ENCODE data around the gene HNRNPF. TPM values are rescaled to one million over a fixed set of nuclear protein-coding genes. Genes with fewer than 3 reads are reported as not detected.
A peak's percentile ranks its signal among the peaks of the same experiment; 100 is the strongest.

HNRNPF gene
- total and polyA plus RNA-seq, 8 donors, result 26.5 to 103 (median 72.1) TPM

- intact Hi-C loops (cut with DNase I), result no loop called here
- Histone ChIP-seq H3K27me3 (no peaks in the 10 kb centered on the region), H3K36me3 (no peaks in the 10 kb centered on the region), H3K27ac (no peak overlapping the region), H3K4me1 (peaks cover 0 to 11% (median 0%) of the 10 kb centered on the region in 3 donors), H3K9me3 (no peaks in the 10 kb centered on the region), H3K4me3 (no peak overlapping the region)
- no peak for TF ChIP-seq CTCF (IDR thresholded peaks at IDR 0.05)
- ATAC-seq (no peak), DNase-seq (peak in 1 of 6 donors; percentile 2), FAIRE-seq (no peak)
- 79 to 86% methylated on average over 5 of the region's 5 CpGs for WGBS, 2 donors
Measured at GRCh38 chr10:43380610-43381222, 28.3 kb downstream of the HNRNPF start.

GRCh38 chr10:43377424-43377883 lies 31.5 kb downstream of the HNRNPF start:
- H3K27ac ChIP-seq, result no peak overlapping the region
- intact Hi-C loops (cut with DNase I), result no loop called here
- ATAC-seq (peak in 2 of 4 donors; percentile 24 to 53), FAIRE-seq (no peak), DNase-seq (peak in 1 of 6 donors; percentile 31)
- H3K4me1 ChIP-seq, result no peaks in the 10 kb centered on the region
- no peaks in the 10 kb centered on the region for H3K36me3 ChIP-seq
- H3K9me3 ChIP-seq, result no peaks in the 10 kb centered on the region
- H3K27me3 ChIP-seq, result no peaks in the 10 kb centered on the region
- TF ChIP-seq CTCF (IDR thresholded peaks at IDR 0.05), result no peak
- WGBS, 2 donors, result 64 to 67% methylated on average over 12 to 13 of the region's 13 CpGs
- no peak overlapping the region for H3K4me3 ChIP-seq

GRCh38 chr10:43376828-43377423 lies 32.1 kb downstream of the HNRNPF start:
- 41 to 67% methylated on average over 2 of the region's 2 CpGs for WGBS, 2 donors
- no peak for TF ChIP-seq CTCF (IDR thresholded peaks at IDR 0.05)
- Histone ChIP-seq H3K27me3 (no peaks in the 10 kb centered on the region), H3K27ac (no peak overlapping the region), H3K4me3 (no peak overlapping the region), H3K36me3 (no peaks in the 10 kb centered on the region), H3K9me3 (no peaks in the 10 kb centered on the region), H3K4me1 (no peaks in the 10 kb centered on the region)
- no peak for FAIRE-seq
- intact Hi-C loops (cut with DNase I), result no loop called here
- no peak for ATAC-seq
- peak in 1 of 6 donors; percentile 30 for DNase-seq

- no peak for TF ChIP-seq CTCF (IDR thresholded peaks at IDR 0.05)
- intact Hi-C loops (cut with DNase I), result no loop called here
- Histone ChIP-seq H3K36me3 (no peaks in the 10 kb centered on the region), H3K4me3 (no peak overlapping the region), H3K4me1 (no peaks in the 10 kb centered on the region), H3K27ac (no peak overlapping the region), H3K9me3 (no peaks in the 10 kb centered on the region), H3K27me3 (no peaks in the 10 kb centered on the region)
- DNase-seq, result peak in 2 of 6 donors; percentile 15 to 37
- FAIRE-seq, result no peak
- 78 to 89% methylated on average over 8 to 9 of the region's 9 CpGs for WGBS, 2 donors
- no peak for ATAC-seq
Measured at GRCh38 chr10:43376046-43376635, 32.8 kb downstream of the HNRNPF start.
